Measurements from ENCODE around the gene TDG. TPM values are rescaled to one million over a fixed set of nuclear protein-coding genes. Genes with fewer than 3 reads are reported as not detected.

Gene TDG
- total RNA-seq, 1 experiment from 2014 or later: 70.3 TPM

- no peak overlapping the region for H2BK15ac ChIP-seq (ENCODE audit: low read depth, low read length)
- H3K4me1 Mint-ChIP-seq: peaks cover 0 to 3% of the 10 kb centered on the region in 2 experiments; a peak in 1 of 4 replicates
- no peak overlapping the region for H4K8ac ChIP-seq (replicated peaks; ENCODE audit: insufficient read length, low read depth, low read length)
- no peaks in the 10 kb centered on the region for H3K79me1 ChIP-seq (ENCODE audit: insufficient read depth, low read depth, low read length, poor library complexity, severe bottlenecking)
- H3K4me3 Mint-ChIP-seq: no peak overlapping the region
- H3K27ac Mint-ChIP-seq: no peak overlapping the region
- H3K27me3 ChIP-seq (ENCODE audit: insufficient read depth, low read length): no peaks in the 10 kb centered on the region
- no peak for DNase-seq
- no peak overlapping the region for H2BK12ac ChIP-seq (ENCODE audit: insufficient read length, low read depth, low read length)
- H3K56ac ChIP-seq (ENCODE audit: insufficient read length, low read depth, low read length): no peak overlapping the region
- no peak overlapping the region for H3T11ph ChIP-seq (ENCODE audit: low read length)
- H3K4me2 ChIP-seq (ENCODE audit: insufficient read depth, insufficient read length, low read length): no peak overlapping the region
- no CpG with 5 or more reads among the region's 3 CpGs for WGBS (ENCODE audit: extremely low coverage, insufficient read length, low lambda C conversion rate)
- H3K9ac ChIP-seq (ENCODE audit: extremely low read depth, insufficient read length, low read length): no peak overlapping the region
- H2AFZ ChIP-seq (ENCODE audit: low read length): no peak overlapping the region
- no peak overlapping the region for H4K5ac ChIP-seq (ENCODE audit: insufficient read length, low read depth, low read length)
- H2BK5ac ChIP-seq (ENCODE audit: insufficient read length, low read length): no peak overlapping the region
- H3K23ac ChIP-seq (ENCODE audit: insufficient read length, low read depth, low read length): no peak overlapping the region
- H3K9me3 ChIP-seq (ENCODE audit: control insufficient read depth, low read depth, low read length): no peaks in the 10 kb centered on the region
- H3K9me3 Mint-ChIP-seq: peaks cover 17 to 19% of the 10 kb centered on the region in 2 experiments
- no peak overlapping the region for H2BK20ac ChIP-seq (ENCODE audit: low read depth, low read length, poor library complexity, severe bottlenecking)
- TF ChIP-seq CTCF (conservative IDR thresholded peaks at IDR 0.05): no peak
- H4K20me1 ChIP-seq (ENCODE audit: control insufficient read depth, insufficient read depth, insufficient read length): no peaks in the 10 kb centered on the region
- peaks cover 2 to 5% (median 4%) of the 10 kb centered on the region in 3 experiments; a peak in 5 of 7 replicates for H3K36me3 Mint-ChIP-seq (ENCODE audit: insufficient read depth in 1 of 3, low read depth in 3 of 3)
- no peak overlapping the region for H3K18ac ChIP-seq (ENCODE audit: insufficient read length, low read depth, low read length)
- no peak overlapping the region for H3K27ac ChIP-seq (ENCODE audit: insufficient read length, low read depth, low read length)
- no peak overlapping the region for H3K14ac ChIP-seq (ENCODE audit: insufficient read depth, low read length)
- H3K23me2 ChIP-seq (ENCODE audit: insufficient read length, low read depth, low read length, poor library complexity, severe bottlenecking): no peaks in the 10 kb centered on the region
- no peaks in the 10 kb centered on the region; the same call in 1 of the 2 replicates for H3K27me3 Mint-ChIP-seq (ENCODE audit: low read depth)
- no peak overlapping the region for H2AK5ac ChIP-seq (ENCODE audit: insufficient read length, low read length)
- no peaks in the 10 kb centered on the region for H3K4me1 ChIP-seq (ENCODE audit: insufficient read depth, low read length)
- H4K91ac ChIP-seq (ENCODE audit: insufficient read length, low read depth, low read length): no peak overlapping the region
- H2BK120ac ChIP-seq (ENCODE audit: low read depth, low read length, poor library complexity, severe bottlenecking): no peak overlapping the region
- no peak overlapping the region for H3K4ac ChIP-seq (ENCODE audit: low read depth, low read length)
- H3K79me2 ChIP-seq (ENCODE audit: insufficient read depth, low read length): no peaks in the 10 kb centered on the region
Measured at GRCh38 chr12:103917873-103918272, 47.8 kb upstream of the TDG start.

All from H9 (cell line).